H9 (cell line): Measurements from ENCODE around the gene LSMEM2. TPM values are rescaled to one million over a fixed set of nuclear protein-coding genes. Genes with fewer than 3 reads are reported as not detected.
A peak's percentile ranks its signal among the peaks of the same experiment; 100 is the strongest.

Source experiments
- DNase-seq: peaks from one replicate; pipeline ENCODE4 v3.0.0-alpha.2; 2017
- H2AFZ ChIP-seq: one replicate; pipeline ENCODE4 v1.6.1; 2013; ENCODE audit warnings: mild to moderate bottlenecking, low read length, control low read depth, moderate library complexity
- H2AK5ac ChIP-seq: 2 replicates; pipeline ENCODE4 v1.6.1; 2013; ENCODE audit warnings: low read length, control low read depth, mixed read lengths; ENCODE audit not compliant: insufficient read length
- H2BK120ac ChIP-seq: one replicate; pipeline ENCODE4 v1.6.1; 2013; ENCODE audit warnings: low read depth, mild to moderate bottlenecking, low read length, control low read depth, inconsistent platforms; ENCODE audit not compliant: poor library complexity, severe bottlenecking
- H2BK12ac ChIP-seq: 2 replicates; pipeline ENCODE4 v1.6.1; 2013; ENCODE audit warnings: low read length, control low read depth, mixed read lengths, low read depth; ENCODE audit not compliant: insufficient read length
- H2BK15ac ChIP-seq: 2 replicates; pipeline ENCODE4 v1.6.1; 2013; ENCODE audit warnings: low read depth, low read length, control low read depth
- H2BK20ac ChIP-seq: one replicate; pipeline ENCODE4 v1.6.1; 2013; ENCODE audit warnings: low read depth, mild to moderate bottlenecking, low read length, control low read depth, inconsistent platforms; ENCODE audit not compliant: poor library complexity, severe bottlenecking
- H2BK5ac ChIP-seq: 2 replicates; pipeline ENCODE4 v1.6.1; 2013; ENCODE audit warnings: low read length, control low read depth, mixed read lengths; ENCODE audit not compliant: insufficient read length
- H3K14ac ChIP-seq: 2 replicates; pipeline ENCODE4 v1.6.1; 2013; ENCODE audit warnings: low read length, control low read depth; ENCODE audit not compliant: insufficient read depth
- H3K18ac ChIP-seq: 2 replicates; pipeline ENCODE4 v1.6.1; 2013; ENCODE audit warnings: low read depth, mild to moderate bottlenecking, mixed read lengths, low read length, control low read depth; ENCODE audit not compliant: insufficient read length
- H3K23ac ChIP-seq: 2 replicates; pipeline ENCODE4 v1.6.1; 2013; ENCODE audit warnings: low read length, control low read depth, mixed read lengths, low read depth; ENCODE audit not compliant: insufficient read length
- H3K23me2 ChIP-seq: 2 replicates; pipeline ENCODE4 v1.6.1; 2013; ENCODE audit warnings: low read depth, mild to moderate bottlenecking, mixed read lengths, low read length, control low read depth; ENCODE audit not compliant: insufficient read length, poor library complexity, severe bottlenecking
- H3K27ac ChIP-seq: 2 replicates; pipeline ENCODE4 v1.5.1; 2013; ENCODE audit warnings: low read length, control low read depth, mixed read lengths, low read depth; ENCODE audit not compliant: insufficient read length
- H3K27me3 ChIP-seq: 2 replicates; pipeline ENCODE4 v1.6.1; 2013; ENCODE audit warnings: low read length, control low read depth, inconsistent platforms; ENCODE audit not compliant: insufficient read depth
- H3K4ac ChIP-seq: 2 replicates; pipeline ENCODE4 v1.6.1; 2013; ENCODE audit warnings: low read depth, mild to moderate bottlenecking, control low read depth, inconsistent platforms, low read length, moderate library complexity
- H3K4me1 ChIP-seq: 2 replicates; pipeline ENCODE4 v1.6.1; 2013; ENCODE audit warnings: low read length, control low read depth, inconsistent platforms; ENCODE audit not compliant: insufficient read depth
- H3K4me2 ChIP-seq: 2 replicates; pipeline ENCODE4 v1.6.1; 2013; ENCODE audit warnings: low read length, control low read depth, mixed read lengths; ENCODE audit not compliant: insufficient read length, insufficient read depth
- H3K56ac ChIP-seq: 2 replicates; pipeline ENCODE4 v1.6.1; 2013; ENCODE audit warnings: low read depth, mild to moderate bottlenecking, mixed read lengths, low read length, control low read depth; ENCODE audit not compliant: insufficient read length
- H3K79me1 ChIP-seq: 2 replicates; pipeline ENCODE4 v1.6.1; 2013; ENCODE audit warnings: low read depth, mild to moderate bottlenecking, moderate library complexity, low read length, control low read depth, inconsistent platforms; ENCODE audit not compliant: insufficient read depth, poor library complexity, severe bottlenecking
- H3K79me2 ChIP-seq: 2 replicates; pipeline ENCODE4 v1.6.1; 2013; ENCODE audit warnings: low read length, control low read depth, inconsistent platforms; ENCODE audit not compliant: insufficient read depth
- H3K9ac ChIP-seq: 2 replicates; pipeline ENCODE4 v1.6.1; 2013; ENCODE audit warnings: low read length, control low read depth, mixed read lengths; ENCODE audit not compliant: insufficient read length; ENCODE audit errors: extremely low read depth
- H3K9me3 ChIP-seq: one replicate; pipeline ENCODE4 v1.6.1; 2013; ENCODE audit warnings: low read depth, low read length, inconsistent platforms; ENCODE audit not compliant: control insufficient read depth
- H3T11ph ChIP-seq: one replicate; pipeline ENCODE4 v1.6.1; 2013; ENCODE audit warnings: mild to moderate bottlenecking, low read length, control low read depth, inconsistent platforms
- H4K20me1 ChIP-seq: one replicate; pipeline ENCODE4 v1.6.1; 2013; ENCODE audit not compliant: control insufficient read depth, insufficient read length, insufficient read depth
- H4K5ac ChIP-seq: 2 replicates; pipeline ENCODE4 v1.6.1; 2013; ENCODE audit warnings: low read depth, mild to moderate bottlenecking, mixed read lengths, low read length, control low read depth; ENCODE audit not compliant: insufficient read length
- H4K8ac ChIP-seq: replicated peaks from 2 replicates; pipeline ENCODE4 v1.6.1; 2013; ENCODE audit warnings: low read length, control low read depth, mixed read lengths, low read depth; ENCODE audit not compliant: insufficient read length
- H4K91ac ChIP-seq: 2 replicates; pipeline ENCODE4 v1.6.1; 2013; ENCODE audit warnings: low read depth, mild to moderate bottlenecking, moderate library complexity, mixed read lengths, low read length, control low read depth; ENCODE audit not compliant: insufficient read length
- H3K27ac Mint-ChIP-seq, 3 experiments: 2 replicates in 2 of 3; 3 replicates in 1 of 3; pipeline ENCODE4 v1.8.0; 2020 to 2021; ENCODE audit warnings: mixed read lengths in 3 of 3, mild to moderate bottlenecking in 1 of 3, moderate library complexity in 1 of 3
- H3K27me3 Mint-ChIP-seq: 2 replicates; pipeline ENCODE4 v1.8.0; 2021; ENCODE audit warnings: low read depth, mild to moderate bottlenecking, moderate library complexity, mixed read lengths
- H3K36me3 Mint-ChIP-seq, 3 experiments: 2 replicates in 2 of 3; 3 replicates in 1 of 3; pipeline ENCODE4 v1.8.0; 2020 to 2021; ENCODE audit warnings: low read depth in 3 of 3, mixed read lengths in 3 of 3; ENCODE audit not compliant: insufficient read depth in 1 of 3
- H3K4me1 Mint-ChIP-seq, 2 experiments: 2 replicates each; pipeline ENCODE4 v1.8.0; 2020; ENCODE audit warnings: mixed read lengths in 2 of 2
- H3K4me3 Mint-ChIP-seq, 2 experiments: 2 replicates in 1 of 2; 3 replicates in 1 of 2; pipeline ENCODE4 v1.8.0; 2020 to 2021; ENCODE audit warnings: mild to moderate bottlenecking in 2 of 2, mixed read lengths in 2 of 2, moderate library complexity in 1 of 2
- H3K9me3 Mint-ChIP-seq, 2 experiments: 2 replicates in 1 of 2; 3 replicates in 1 of 2; pipeline ENCODE4 v1.8.0; 2020; ENCODE audit warnings: mild to moderate bottlenecking in 2 of 2, mixed read lengths in 2 of 2, moderate library complexity in 1 of 2
- CTCF ChIP-seq: fragments of 200-600 bp; sonication (generic); conservative IDR thresholded peaks from 3 replicates; pipeline ENCODE4 v1.8.0; 2021; ENCODE audit warnings: antibody characterized with exemption, mild to moderate bottlenecking
- WGBS: extraction: QIAGEN DNeasy Blood & Tissue Kit; methylation state at CpG from one replicate; pipeline ENCODE4 v1.1.7; 2013; ENCODE audit warnings: missing lambda C conversion rate, low lambda C conversion rate, mixed read lengths; ENCODE audit not compliant: insufficient read length; ENCODE audit errors: extremely low coverage; 5-methylcytosine and 5-hydroxymethylcytosine counted together
- total RNA-seq: library from RNA; stranded (reverse); gene quantifications from 2 replicates; pipeline ENCODE4 v1.2.1, GENCODE V29; 2021

Gene LSMEM2
- total RNA-seq, 1 experiment from 2014 or later, result 0.50 TPM

- H2AK5ac ChIP-seq, result no peak overlapping the region
Observed at GRCh38 chr3:50324351-50325112, 45.6 kb downstream of the LSMEM2 start.

More at GRCh38 chr3:50324351-50325112, 45.6 kb downstream of the LSMEM2 start:
- Mint-ChIP-seq H3K27ac (0 out of 7 replicates have a peak overlapping the region, but pooled peaks of 1 of the 3 experiments have one; percentile 28), H3K36me3 (peaks cover 18 to 34% (median 19%) of the 10 kb centered on the region in 3 experiments), H3K4me1 (peaks cover 23 to 41% of the 10 kb centered on the region in 2 experiments), H3K4me3 (peak overlapping the region; percentile 30 to 54; a peak in 4 of 5 replicates), H3K9me3 (no peaks in the 10 kb centered on the region), H3K27me3 (no peaks in the 10 kb centered on the region; the same call in 1 of the 2 replicates)
- Histone ChIP-seq H3K27ac (no peak overlapping the region), H3T11ph (no peak overlapping the region), H3K79me1 (peaks cover 6% of the 10 kb centered on the region), H3K4ac (no peak overlapping the region), H2BK5ac (no peak overlapping the region), H2BK20ac (no peak overlapping the region), H3K23ac (no peak overlapping the region), H2BK120ac (no peak overlapping the region), H2BK15ac (no peak overlapping the region), H3K14ac (no peak overlapping the region), H2AFZ (no peak overlapping the region), H3K4me1 (peaks cover 6% of the 10 kb centered on the region; the same call in 1 of the 2 replicates), H3K18ac (no peak overlapping the region), H4K8ac (no peak overlapping the region), H4K20me1 (no peaks in the 10 kb centered on the region), H3K56ac (no peak overlapping the region), H3K23me2 (peaks cover 24% of the 10 kb centered on the region), H3K9ac (no peak overlapping the region), H3K4me2 (no peak overlapping the region), H2BK12ac (no peak overlapping the region), H3K79me2 (peaks cover 10% of the 10 kb centered on the region; the same call in 1 of the 2 replicates), H3K27me3 (no peaks in the 10 kb centered on the region), H4K91ac (no peak overlapping the region), H3K9me3 (no peaks in the 10 kb centered on the region), H4K5ac (no peak overlapping the region)
- WGBS, result no CpG with 5 or more reads among the region's 4 CpGs
- peak; percentile 90 for DNase-seq
- TF ChIP-seq CTCF, result peak; percentile 89
